A673 (cell line): ENCODE results near the gene TFB1M.

ENCODE experiments used
- CTCF ChIP-seq: fragments of 300-800, 200-600 bp; sonication (generic); conservative IDR thresholded peaks from 2 replicates; pipeline ENCODE4 v1.5.1; 2017; ENCODE audit warnings: low read depth, mild to moderate bottlenecking, antibody characterized with exemption, low read length, moderate library complexity, mixed read lengths
- EZH2 ChIP-seq: fragments of 200-600 bp; sonication (generic); IDR thresholded peaks from 2 replicates; pipeline ENCODE4 v1.6.1; 2017; ENCODE audit warnings: borderline replicate concordance, low read depth, mild to moderate bottlenecking, mixed read lengths, antibody characterized with exemption, low read length; ENCODE audit not compliant: poor library complexity, severe bottlenecking

- TF ChIP-seq CTCF (no peak), EZH2 (no peak)
These were observed 15.3 kb upstream of the TFB1M start for GRCh38 chr6:155329460-155330132.
